Measurements from ENCODE around the gene LIMS1. TPM values are rescaled to one million over a fixed set of nuclear protein-coding genes. Genes with fewer than 3 reads are reported as not detected.

The LIMS1 gene
- total RNA-seq, 2 donors from 2014 or later: 171 to 199 TPM

- DNase-seq (ENCODE audit: low spot score) (no peak), ATAC-seq (ENCODE audit: insufficient number of reproducible peaks, low FRiP score, low read depth) (peak; percentile 43)
- Histone ChIP-seq H3K9me3 (no peaks in the 10 kb centered on the region), H3K27me3 (replicated peaks; ENCODE audit: insufficient read depth) (no peaks in the 10 kb centered on the region), H3K4me3 (peak overlapping the region; percentile 41), H3K36me3 (no peaks in the 10 kb centered on the region), H3K27ac (no peak overlapping the region), H3K4me1 (ENCODE audit: control insufficient read depth in 1 of 2, low read depth in 2 of 2) (peaks cover 17 to 61% of the 10 kb centered on the region in 2 donors)
- TF ChIP-seq CTCF (IDR thresholded peaks at IDR 0.05): no peak
Observed at GRCh38 chr2:108573061-108573460, 38.8 kb downstream of the LIMS1 start.

- ATAC-seq (ENCODE audit: insufficient number of reproducible peaks, low FRiP score, low read depth) (no peak), DNase-seq (ENCODE audit: low spot score) (no peak)
- no peak for TF ChIP-seq CTCF (IDR thresholded peaks at IDR 0.05)
- H3K36me3 ChIP-seq: no peaks in the 10 kb centered on the region
- H3K4me1 ChIP-seq (ENCODE audit: control insufficient read depth in 1 of 2, low read depth in 2 of 2): peaks cover 21 to 58% of the 10 kb centered on the region in 2 donors
- no peaks in the 10 kb centered on the region for H3K27me3 ChIP-seq (replicated peaks; ENCODE audit: insufficient read depth)
- no peaks in the 10 kb centered on the region for H3K9me3 ChIP-seq
- no peak overlapping the region for H3K27ac ChIP-seq
- no peak overlapping the region for H3K4me3 ChIP-seq
Observed at GRCh38 chr2:108574332-108574731, 40.1 kb downstream of the LIMS1 start.

- DNase-seq (ENCODE audit: low spot score) (no peak), ATAC-seq (ENCODE audit: insufficient number of reproducible peaks, low FRiP score, low read depth) (no peak)
- no peak overlapping the region for H3K27ac ChIP-seq
- no peaks in the 10 kb centered on the region for H3K9me3 ChIP-seq
- H3K27me3 ChIP-seq (replicated peaks; ENCODE audit: insufficient read depth): no peaks in the 10 kb centered on the region
- no peak for TF ChIP-seq CTCF (IDR thresholded peaks at IDR 0.05)
- H3K36me3 ChIP-seq: no peaks in the 10 kb centered on the region
- H3K4me3 ChIP-seq: no peak overlapping the region
- H3K4me1 ChIP-seq (ENCODE audit: control insufficient read depth in 1 of 2, low read depth in 2 of 2): peaks cover 31 to 65% of the 10 kb centered on the region in 2 donors
Observed at GRCh38 chr2:108575132-108575966, 41.1 kb downstream of the LIMS1 start.

- Histone ChIP-seq H3K4me1 (ENCODE audit: control insufficient read depth in 1 of 2, low read depth in 2 of 2) (peaks cover 33 to 75% of the 10 kb centered on the region in 2 donors), H3K36me3 (no peaks in the 10 kb centered on the region)
- no peak for ATAC-seq (ENCODE audit: insufficient number of reproducible peaks, low FRiP score, low read depth)
Observed at GRCh38 chr2:108577099-108577498, 42.8 kb downstream of the LIMS1 start.

More at GRCh38 chr2:108577099-108577498, 42.8 kb downstream of the LIMS1 start:
- H3K9me3 ChIP-seq: no peaks in the 10 kb centered on the region
- no peak for DNase-seq (ENCODE audit: low spot score)
- H3K27me3 ChIP-seq (replicated peaks; ENCODE audit: insufficient read depth): no peaks in the 10 kb centered on the region
- no peak for TF ChIP-seq CTCF (IDR thresholded peaks at IDR 0.05)
- H3K4me3 ChIP-seq: no peak overlapping the region
- H3K27ac ChIP-seq: no peak overlapping the region
